ENCODE results near the gene TMEM86B. TPM values are rescaled to one million over a fixed set of nuclear protein-coding genes. Genes with fewer than 3 reads are reported as not detected.
A peak's percentile ranks its signal among the peaks of the same experiment; 100 is the strongest.

The TMEM86B gene
- total RNA-seq, 1 donor = 2.5 TPM

DNA sequence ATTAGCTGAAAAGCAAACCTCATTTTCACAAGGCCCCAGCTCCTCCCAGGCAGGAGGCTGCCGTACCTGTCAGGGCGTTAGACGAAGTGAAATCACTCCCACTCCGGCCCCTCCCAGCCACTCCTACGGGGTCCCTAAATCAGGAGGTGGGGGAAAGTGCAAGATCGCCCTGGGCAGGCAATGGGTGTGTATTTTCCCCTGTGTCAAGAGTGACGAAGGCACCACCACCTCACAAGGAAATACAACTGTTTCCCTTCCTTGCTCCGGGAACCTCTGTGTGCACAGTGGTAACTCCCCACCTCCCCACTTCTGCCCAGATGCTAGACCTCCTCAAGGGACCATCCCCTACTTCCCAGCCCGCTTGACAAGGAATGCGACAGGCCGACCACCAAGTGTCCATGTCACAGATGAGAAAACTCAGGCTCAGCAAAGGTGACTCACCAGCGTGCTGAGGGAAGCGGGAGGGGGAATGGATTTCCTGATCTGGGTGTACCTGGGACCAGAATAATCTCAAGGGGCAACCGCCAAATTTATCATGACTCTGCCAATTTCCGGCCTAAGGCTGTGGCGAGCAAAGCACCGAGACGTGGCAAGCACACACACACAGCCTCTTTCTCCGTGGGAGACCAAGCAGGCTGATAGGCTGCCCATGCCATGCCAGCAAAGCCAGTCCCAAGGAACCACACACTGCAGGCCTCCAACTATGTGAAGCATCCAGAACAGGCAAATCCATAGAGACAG, 22.9 kb upstream of the TMEM86B start:
- no peak overlapping the region for H2AFZ ChIP-seq (ENCODE audit: low read length)
- H3K9me3 ChIP-seq (ENCODE audit: low read depth, low read length) = no peaks in the 10 kb centered on the region
- H3K79me2 ChIP-seq (ENCODE audit: insufficient read depth, low read length) = peaks cover 99% of the 10 kb centered on the region
- peaks cover 8% of the 10 kb centered on the region for H3K36me3 ChIP-seq (ENCODE audit: insufficient read depth, low read length)
- H3K4me3 ChIP-seq (ENCODE audit: insufficient read depth, low read length) = no peak overlapping the region
- H3K4me1 ChIP-seq (ENCODE audit: insufficient read depth, low read length) = peaks cover 13% of the 10 kb centered on the region
- no peaks in the 10 kb centered on the region for H3K27me3 ChIP-seq (ENCODE audit: insufficient read depth, low read length)
- H3K4me2 ChIP-seq (ENCODE audit: insufficient read depth, low read length) = no peak overlapping the region
- TF ChIP-seq, protein P1, sequence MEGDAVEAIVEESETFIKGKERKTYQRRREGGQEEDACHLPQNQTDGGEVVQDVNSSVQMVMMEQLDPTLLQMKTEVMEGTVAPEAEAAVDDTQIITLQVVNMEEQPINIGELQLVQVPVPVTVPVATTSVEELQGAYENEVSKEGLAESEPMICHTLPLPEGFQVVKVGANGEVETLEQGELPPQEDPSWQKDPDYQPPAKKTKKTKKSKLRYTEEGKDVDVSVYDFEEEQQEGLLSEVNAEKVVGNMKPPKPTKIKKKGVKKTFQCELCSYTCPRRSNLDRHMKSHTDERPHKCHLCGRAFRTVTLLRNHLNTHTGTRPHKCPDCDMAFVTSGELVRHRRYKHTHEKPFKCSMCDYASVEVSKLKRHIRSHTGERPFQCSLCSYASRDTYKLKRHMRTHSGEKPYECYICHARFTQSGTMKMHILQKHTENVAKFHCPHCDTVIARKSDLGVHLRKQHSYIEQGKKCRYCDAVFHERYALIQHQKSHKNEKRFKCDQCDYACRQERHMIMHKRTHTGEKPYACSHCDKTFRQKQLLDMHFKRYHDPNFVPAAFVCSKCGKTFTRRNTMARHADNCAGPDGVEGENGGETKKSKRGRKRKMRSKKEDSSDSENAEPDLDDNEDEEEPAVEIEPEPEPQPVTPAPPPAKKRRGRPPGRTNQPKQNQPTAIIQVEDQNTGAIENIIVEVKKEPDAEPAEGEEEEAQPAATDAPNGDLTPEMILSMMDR (IDR thresholded peaks at IDR 0.05; ENCODE audit: extremely low read depth, low read depth, low read length) = no peak
- peak; percentile 90 for DNase-seq (ENCODE audit: insufficient read length, low spot score, missing footprints)
- H4K20me1 ChIP-seq (ENCODE audit: insufficient read depth, low read length) = peaks cover 96% of the 10 kb centered on the region
- peak overlapping the region; percentile 12 for H3K27ac ChIP-seq (ENCODE audit: low read depth, low read length)

DNA sequence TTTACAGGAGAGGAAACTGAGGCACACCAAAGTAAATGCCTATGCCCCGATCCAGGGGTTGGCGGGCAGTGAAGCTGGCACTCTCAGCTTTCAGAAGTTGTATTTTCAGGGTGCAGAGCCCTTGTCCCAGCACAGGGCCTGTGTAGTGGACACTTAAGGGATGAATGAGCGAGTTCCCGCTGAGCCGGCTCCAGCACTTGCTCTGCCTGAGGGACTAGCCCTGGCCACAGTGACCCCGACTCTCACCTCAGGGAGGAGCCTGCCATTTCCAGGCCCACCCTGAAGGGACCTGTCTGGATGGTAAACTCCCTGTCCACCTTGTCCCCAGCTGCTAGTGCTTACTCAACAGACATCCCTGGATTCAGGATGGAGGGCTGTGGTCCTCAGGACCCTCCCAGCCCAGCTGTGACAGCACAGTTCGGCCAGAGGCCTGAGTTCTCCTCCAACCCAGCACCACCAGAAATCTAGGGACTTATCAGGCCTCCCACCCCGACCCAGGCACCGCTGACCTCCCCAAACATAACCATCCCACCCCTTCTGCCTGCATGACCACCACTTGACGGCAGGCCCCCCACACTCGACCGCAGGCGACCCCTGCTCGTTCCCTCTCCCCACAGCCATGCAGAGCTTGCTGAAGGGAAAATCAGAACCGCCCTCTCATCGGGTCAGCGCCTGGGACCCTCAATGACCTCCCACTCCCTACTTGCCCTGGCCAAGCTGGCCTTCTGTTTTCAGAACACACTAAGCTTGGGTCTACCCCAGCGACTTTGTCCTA, 21.9 kb upstream of the TMEM86B start:
- no peak overlapping the region for H2AFZ ChIP-seq (ENCODE audit: low read length)
- no peak overlapping the region for H3K4me3 ChIP-seq (ENCODE audit: insufficient read depth, low read length)
- H3K79me2 ChIP-seq (ENCODE audit: insufficient read depth, low read length) = peaks cover 94% of the 10 kb centered on the region
- peak; percentile 78 for DNase-seq (ENCODE audit: insufficient read length, low spot score, missing footprints)
- H3K27me3 ChIP-seq (ENCODE audit: insufficient read depth, low read length) = no peaks in the 10 kb centered on the region
- H3K27ac ChIP-seq (ENCODE audit: low read depth, low read length) = no peak overlapping the region
- no peak overlapping the region for H3K4me2 ChIP-seq (ENCODE audit: insufficient read depth, low read length)
- TF ChIP-seq, protein P1 (IDR thresholded peaks at IDR 0.05; ENCODE audit: extremely low read depth, low read depth, low read length) = no peak
- no peaks in the 10 kb centered on the region for H3K9me3 ChIP-seq (ENCODE audit: low read depth, low read length)
- peaks cover 5% of the 10 kb centered on the region for H3K4me1 ChIP-seq (ENCODE audit: insufficient read depth, low read length)
- peaks cover 88% of the 10 kb centered on the region for H4K20me1 ChIP-seq (ENCODE audit: insufficient read depth, low read length)
- H3K36me3 ChIP-seq (ENCODE audit: insufficient read depth, low read length) = peaks cover 14% of the 10 kb centered on the region

DNA sequence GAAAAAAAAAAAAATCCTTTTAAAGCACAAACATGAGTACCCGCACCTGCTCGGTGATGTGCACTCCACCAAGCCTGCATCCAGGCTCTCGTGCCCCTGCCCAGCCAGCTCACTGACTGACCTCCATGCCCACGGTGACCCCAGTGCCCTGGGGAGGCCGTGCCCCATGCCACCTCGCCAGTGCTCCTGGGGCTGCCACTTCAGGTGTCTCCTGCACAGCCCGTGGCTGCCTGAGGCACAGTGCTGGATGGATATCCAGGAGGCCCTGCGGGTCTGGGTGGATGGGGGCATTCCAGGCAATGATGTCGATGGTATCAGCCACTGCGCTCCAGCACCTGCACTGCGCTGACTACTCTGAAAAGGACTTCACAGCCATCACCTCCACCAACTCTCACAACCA, 21.3 kb upstream of the TMEM86B start:
- Histone ChIP-seq H2AFZ (ENCODE audit: low read length) (no peak overlapping the region), H3K27me3 (ENCODE audit: insufficient read depth, low read length) (no peaks in the 10 kb centered on the region), H3K4me1 (ENCODE audit: insufficient read depth, low read length) (peaks cover 5% of the 10 kb centered on the region), H3K36me3 (ENCODE audit: insufficient read depth, low read length) (peaks cover 20% of the 10 kb centered on the region), H3K4me3 (ENCODE audit: insufficient read depth, low read length) (no peak overlapping the region), H3K9me3 (ENCODE audit: low read depth, low read length) (no peaks in the 10 kb centered on the region), H3K79me2 (ENCODE audit: insufficient read depth, low read length) (peaks cover 92% of the 10 kb centered on the region), H3K27ac (ENCODE audit: low read depth, low read length) (no peak overlapping the region), H4K20me1 (ENCODE audit: insufficient read depth, low read length) (peaks cover 82% of the 10 kb centered on the region), H3K4me2 (ENCODE audit: insufficient read depth, low read length) (no peak overlapping the region)
- TF ChIP-seq, protein P1 (IDR thresholded peaks at IDR 0.05; ENCODE audit: extremely low read depth, low read depth, low read length) = no peak
- DNase-seq (ENCODE audit: insufficient read length, low spot score, missing footprints) = peak; percentile 35

DNA sequence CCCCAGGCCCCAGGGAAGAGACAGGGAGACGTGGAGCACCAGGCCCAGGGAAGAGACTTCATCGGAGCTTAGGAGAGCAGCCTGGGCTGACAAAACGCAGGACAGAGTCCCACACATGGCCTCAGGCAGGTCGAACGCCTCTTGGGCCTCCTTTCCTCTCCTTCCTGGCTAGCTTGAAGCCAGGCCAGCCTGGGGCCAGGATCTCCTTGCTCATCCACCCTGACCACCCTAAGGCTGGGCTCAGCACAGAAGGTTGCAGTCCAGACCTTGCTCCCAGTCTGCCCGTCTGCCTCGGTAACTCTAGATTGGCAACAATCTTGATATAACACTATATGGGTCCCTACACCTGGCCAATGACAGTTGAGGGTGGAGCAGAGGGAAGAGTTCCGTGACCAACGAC, 20.1 kb upstream of the TMEM86B start:
- no peak overlapping the region for H3K27ac ChIP-seq (ENCODE audit: low read depth, low read length)
- H4K20me1 ChIP-seq (ENCODE audit: insufficient read depth, low read length) = peaks cover 76% of the 10 kb centered on the region
- TF ChIP-seq, protein P1 (IDR thresholded peaks at IDR 0.05; ENCODE audit: extremely low read depth, low read depth, low read length) = no peak
- H3K4me2 ChIP-seq (ENCODE audit: insufficient read depth, low read length) = no peak overlapping the region
- no peak overlapping the region for H3K4me3 ChIP-seq (ENCODE audit: insufficient read depth, low read length)
- DNase-seq (ENCODE audit: insufficient read length, low spot score, missing footprints) = peak; percentile 78
- H3K79me2 ChIP-seq (ENCODE audit: insufficient read depth, low read length) = peaks cover 86% of the 10 kb centered on the region
- no peaks in the 10 kb centered on the region for H3K27me3 ChIP-seq (ENCODE audit: insufficient read depth, low read length)
- peaks cover 28% of the 10 kb centered on the region for H3K36me3 ChIP-seq (ENCODE audit: insufficient read depth, low read length)
- no peak overlapping the region for H2AFZ ChIP-seq (ENCODE audit: low read length)
- H3K9me3 ChIP-seq (ENCODE audit: low read depth, low read length) = no peaks in the 10 kb centered on the region
- peaks cover 5% of the 10 kb centered on the region for H3K4me1 ChIP-seq (ENCODE audit: insufficient read depth, low read length)

Data from osteoblast (primary cell).